ENCODE measurements around the gene ZBTB8A.

ZBTB8A gene

GRCh38 chr1:32568929-32569328 is 29.7 kb downstream of the ZBTB8A start:
- H3K4me3 Mint-ChIP-seq: no peak overlapping the region
- no peak overlapping the region for H3K27ac Mint-ChIP-seq
- no peaks in the 10 kb centered on the region for H3K36me3 Mint-ChIP-seq (ENCODE audit: low read depth)
- H3K4me1 Mint-ChIP-seq (ENCODE audit: low read depth): peaks cover 3% of the 10 kb centered on the region
- H3K9me3 Mint-ChIP-seq: no peaks in the 10 kb centered on the region
- no peaks in the 10 kb centered on the region for H3K27me3 Mint-ChIP-seq

GRCh38 chr1:32580348-32581017 is 41.3 kb downstream of the ZBTB8A start:
- H3K4me3 Mint-ChIP-seq: no peak overlapping the region
- H3K9me3 Mint-ChIP-seq: no peaks in the 10 kb centered on the region
- no peaks in the 10 kb centered on the region for H3K27me3 Mint-ChIP-seq
- no peaks in the 10 kb centered on the region for H3K36me3 Mint-ChIP-seq (ENCODE audit: low read depth)
- no peaks in the 10 kb centered on the region for H3K4me1 Mint-ChIP-seq (ENCODE audit: low read depth)
- H3K27ac Mint-ChIP-seq: no peak overlapping the region

DNA sequence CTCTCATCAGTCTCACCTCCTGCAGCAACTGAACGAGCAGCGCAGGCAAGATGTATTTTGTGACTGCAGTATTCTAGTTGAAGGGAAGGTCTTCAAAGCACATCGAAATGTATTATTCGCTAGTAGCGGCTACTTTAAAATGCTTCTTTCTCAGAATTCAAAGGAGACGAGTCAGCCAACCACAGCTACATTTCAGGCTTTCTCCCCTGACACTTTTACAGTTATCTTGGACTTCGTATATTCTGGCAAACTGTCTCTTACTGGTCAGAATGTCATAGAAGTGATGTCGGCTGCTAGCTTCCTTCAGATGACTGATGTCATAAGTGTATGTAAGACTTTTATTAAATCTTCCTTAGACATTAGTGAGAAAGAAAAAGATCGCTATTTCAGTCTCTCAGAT is 53.7 kb downstream of the ZBTB8A start:
- Mint-ChIP-seq H3K4me3 (no peak overlapping the region), H3K27ac (no peak overlapping the region), H3K9me3 (no peaks in the 10 kb centered on the region), H3K4me1 (ENCODE audit: low read depth) (no peaks in the 10 kb centered on the region), H3K27me3 (no peaks in the 10 kb centered on the region), H3K36me3 (ENCODE audit: low read depth) (no peaks in the 10 kb centered on the region)

- Mint-ChIP-seq H3K27ac (no peak overlapping the region), H3K4me1 (ENCODE audit: low read depth) (no peaks in the 10 kb centered on the region), H3K27me3 (peaks cover 5% of the 10 kb centered on the region), H3K9me3 (no peaks in the 10 kb centered on the region), H3K4me3 (no peak overlapping the region), H3K36me3 (ENCODE audit: low read depth) (no peaks in the 10 kb centered on the region)
Measured at GRCh38 chr1:32600034-32600433, 60.8 kb downstream of the ZBTB8A start.

- H3K27ac Mint-ChIP-seq: no peak overlapping the region
- H3K4me1 Mint-ChIP-seq (ENCODE audit: low read depth): no peaks in the 10 kb centered on the region
- no peaks in the 10 kb centered on the region for H3K36me3 Mint-ChIP-seq (ENCODE audit: low read depth)
- no peak overlapping the region for H3K4me3 Mint-ChIP-seq
- H3K27me3 Mint-ChIP-seq: no peaks in the 10 kb centered on the region
- no peaks in the 10 kb centered on the region for H3K9me3 Mint-ChIP-seq
Measured at GRCh38 chr1:32605711-32606424, 66.6 kb downstream of the ZBTB8A start.

DNA sequence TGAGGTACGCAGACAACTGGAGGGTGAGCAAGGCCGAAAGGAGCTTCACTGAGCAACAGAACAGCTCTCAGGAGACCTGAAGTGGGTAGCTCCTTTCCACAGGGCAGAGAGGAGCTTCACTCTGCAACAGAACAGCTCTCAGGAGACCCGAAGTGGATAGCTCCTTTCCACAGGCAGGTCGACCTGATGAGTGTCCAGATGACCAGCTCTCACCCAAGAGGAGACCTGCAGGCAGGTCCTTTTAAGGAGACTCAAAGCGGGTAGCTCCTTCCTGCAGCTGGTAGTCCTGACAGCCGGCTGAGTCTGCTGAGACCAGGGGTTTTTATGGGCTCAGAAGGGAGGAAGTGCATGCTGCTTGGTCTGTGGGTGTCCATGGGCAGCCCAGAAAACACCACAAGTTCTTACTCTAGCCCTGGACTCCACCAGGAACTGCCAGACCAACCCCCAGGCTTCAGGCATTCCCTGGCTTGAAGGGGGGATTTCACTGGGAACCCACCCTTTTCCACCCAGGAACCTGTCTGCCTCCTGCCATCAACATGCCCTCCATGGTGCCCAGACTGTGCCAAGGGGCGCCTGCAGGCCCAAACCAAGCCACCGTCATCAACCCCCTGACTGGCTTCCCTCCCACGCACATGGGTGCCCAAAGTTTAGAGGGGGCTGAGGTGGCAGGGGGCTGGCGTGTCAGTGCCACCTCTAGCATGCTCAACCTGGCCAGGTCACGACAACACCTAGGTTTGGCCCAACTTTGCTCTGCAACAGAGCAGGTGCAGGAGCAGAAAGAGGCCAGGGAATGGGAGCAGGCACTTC is 67.5 kb downstream of the ZBTB8A start:
- H3K9me3 Mint-ChIP-seq: no peaks in the 10 kb centered on the region
- no peaks in the 10 kb centered on the region for H3K27me3 Mint-ChIP-seq
- no peaks in the 10 kb centered on the region for H3K36me3 Mint-ChIP-seq (ENCODE audit: low read depth)
- no peaks in the 10 kb centered on the region for H3K4me1 Mint-ChIP-seq (ENCODE audit: low read depth)
- H3K27ac Mint-ChIP-seq: no peak overlapping the region
- H3K4me3 Mint-ChIP-seq: no peak overlapping the region

DNA sequence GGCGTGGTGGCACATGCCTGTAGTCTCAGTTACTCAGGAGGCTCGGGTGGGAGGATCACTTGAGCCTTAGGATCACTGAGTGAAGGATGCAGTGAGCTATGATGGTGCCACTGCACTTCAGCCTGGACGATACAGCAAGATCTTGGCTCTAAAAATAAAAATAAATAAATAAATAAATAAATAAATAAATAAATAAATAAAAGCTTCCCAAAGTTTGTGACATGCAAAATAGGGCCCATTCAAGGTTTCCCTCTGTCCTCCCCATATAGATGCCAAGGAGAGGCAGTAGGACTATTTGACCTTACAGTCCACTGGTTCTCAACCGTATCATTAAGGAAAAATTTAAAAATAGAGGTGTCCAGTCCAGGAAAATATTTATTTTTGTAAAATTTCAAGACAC is 70.0 kb downstream of the ZBTB8A start:
- Mint-ChIP-seq H3K36me3 (ENCODE audit: low read depth) (no peaks in the 10 kb centered on the region), H3K27me3 (no peaks in the 10 kb centered on the region)

GRCh38 chr1:32611859-32612188 is 72.6 kb downstream of the ZBTB8A start:
- H3K27me3 Mint-ChIP-seq: no peaks in the 10 kb centered on the region
- H3K4me3 Mint-ChIP-seq: peak overlapping the region; percentile 77
- peaks cover 5% of the 10 kb centered on the region for H3K4me1 Mint-ChIP-seq (ENCODE audit: low read depth)
- H3K27ac Mint-ChIP-seq: no peak overlapping the region
- H3K9me3 Mint-ChIP-seq: no peaks in the 10 kb centered on the region
- H3K36me3 Mint-ChIP-seq (ENCODE audit: low read depth): peaks cover 5% of the 10 kb centered on the region

More for the DNA sequence above, 70.0 kb downstream of the ZBTB8A start:
- H3K27ac Mint-ChIP-seq: no peak overlapping the region
- peaks cover 5% of the 10 kb centered on the region for H3K4me1 Mint-ChIP-seq (ENCODE audit: low read depth)
- H3K4me3 Mint-ChIP-seq: no peak overlapping the region
- no peaks in the 10 kb centered on the region for H3K9me3 Mint-ChIP-seq

- Mint-ChIP-seq H3K4me1 (ENCODE audit: low read depth) (peaks cover 5% of the 10 kb centered on the region), H3K27me3 (no peaks in the 10 kb centered on the region), H3K27ac (no peak overlapping the region), H3K4me3 (peak overlapping the region; percentile 77), H3K9me3 (no peaks in the 10 kb centered on the region), H3K36me3 (ENCODE audit: low read depth) (peaks cover 5% of the 10 kb centered on the region)
Measured at GRCh38 chr1:32612189-32612881, 73.1 kb downstream of the ZBTB8A start.

DNA sequence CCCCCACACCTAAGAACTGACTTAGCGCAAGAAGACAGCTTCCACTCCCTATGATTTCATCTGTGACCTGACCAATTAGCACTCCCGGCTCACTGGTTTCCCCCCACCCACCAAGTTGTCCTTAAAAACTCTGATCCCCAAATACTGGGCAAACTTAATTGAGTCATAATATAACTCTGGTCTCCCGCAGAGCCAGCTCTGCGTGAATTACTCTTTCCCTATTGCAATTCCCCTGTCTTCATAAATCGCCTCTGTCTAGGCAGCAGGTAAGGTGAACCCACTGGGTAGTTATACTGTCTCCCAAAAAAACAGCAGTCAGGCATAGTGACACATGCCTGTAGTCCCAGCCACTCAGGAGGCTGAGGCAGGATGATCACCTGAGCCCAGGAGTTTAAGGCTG is 74.2 kb downstream of the ZBTB8A start:
- no peak overlapping the region for H3K27ac Mint-ChIP-seq
- no peaks in the 10 kb centered on the region for H3K9me3 Mint-ChIP-seq
- no peaks in the 10 kb centered on the region for H3K27me3 Mint-ChIP-seq
- peaks cover 5% of the 10 kb centered on the region for H3K4me1 Mint-ChIP-seq (ENCODE audit: low read depth)
- H3K4me3 Mint-ChIP-seq: no peak overlapping the region
- H3K36me3 Mint-ChIP-seq (ENCODE audit: low read depth): peaks cover 9% of the 10 kb centered on the region

- Mint-ChIP-seq H3K27ac (no peak overlapping the region), H3K9me3 (peaks cover 3% of the 10 kb centered on the region), H3K4me3 (no peak overlapping the region), H3K36me3 (ENCODE audit: low read depth) (peaks cover 44% of the 10 kb centered on the region), H3K27me3 (no peaks in the 10 kb centered on the region), H3K4me1 (ENCODE audit: low read depth) (peaks cover 33% of the 10 kb centered on the region)
Measured at GRCh38 chr1:32618673-32619221, 79.5 kb downstream of the ZBTB8A start.

- H3K27ac Mint-ChIP-seq: peak overlapping the region; percentile 21
- H3K4me1 Mint-ChIP-seq (ENCODE audit: low read depth): peaks cover 40% of the 10 kb centered on the region
- H3K4me3 Mint-ChIP-seq: no peak overlapping the region
- H3K27me3 Mint-ChIP-seq: no peaks in the 10 kb centered on the region
- H3K36me3 Mint-ChIP-seq (ENCODE audit: low read depth): peaks cover 51% of the 10 kb centered on the region
- H3K9me3 Mint-ChIP-seq: peaks cover 8% of the 10 kb centered on the region
Measured at GRCh38 chr1:32619701-32620485, 80.7 kb downstream of the ZBTB8A start.

DNA sequence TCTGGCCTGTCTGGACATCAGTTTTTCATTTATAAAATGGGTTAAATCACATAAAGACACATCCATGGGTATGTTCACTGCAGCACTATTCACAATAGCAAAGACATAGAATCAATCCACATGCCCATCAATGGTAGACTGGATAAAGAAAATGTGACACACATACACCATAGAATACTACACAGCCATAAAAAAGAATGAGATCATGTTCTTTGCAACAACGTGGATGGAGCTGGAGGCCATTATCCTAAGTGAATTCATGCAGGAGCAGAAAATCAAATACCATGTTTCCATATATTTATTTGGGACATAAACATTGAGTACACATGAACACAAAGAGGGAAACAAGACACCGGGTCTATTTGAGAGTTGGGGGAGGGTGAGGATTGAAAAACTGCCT is 83.0 kb downstream of the ZBTB8A start:
- Mint-ChIP-seq H3K27ac (peak overlapping the region; percentile 98), H3K4me1 (ENCODE audit: low read depth) (peaks cover 44% of the 10 kb centered on the region), H3K4me3 (no peak overlapping the region)

More for the DNA sequence above, 83.0 kb downstream of the ZBTB8A start:
- peaks cover 60% of the 10 kb centered on the region for H3K36me3 Mint-ChIP-seq (ENCODE audit: low read depth)
- peaks cover 8% of the 10 kb centered on the region for H3K9me3 Mint-ChIP-seq
- no peaks in the 10 kb centered on the region for H3K27me3 Mint-ChIP-seq
